AG09309 (cell line): ENCODE measurements around the gene BACE1-AS.

ENCODE experiments used
- DNase-seq: peaks from one replicate; pipeline ENCODE4 v3.0.0-alpha.2; 2010; ENCODE audit warnings: low read depth
- H3K4me3 ChIP-seq: 2 replicates; pipeline ENCODE4 v1.5.1; 2011; ENCODE audit warnings: mild to moderate bottlenecking, low read depth, low read length, moderate library complexity; ENCODE audit not compliant: control insufficient read depth
- TF ChIP-seq, protein P1 (sequence below): IDR thresholded peaks from 2 replicates; pipeline ENCODE4 v1.5.1; 2011; ENCODE audit warnings: mild to moderate bottlenecking, low read depth, low read length, inconsistent platforms; ENCODE audit not compliant: insufficient read depth, control insufficient read depth; ENCODE audit errors: missing control alignments

BACE1-AS gene

DNA sequence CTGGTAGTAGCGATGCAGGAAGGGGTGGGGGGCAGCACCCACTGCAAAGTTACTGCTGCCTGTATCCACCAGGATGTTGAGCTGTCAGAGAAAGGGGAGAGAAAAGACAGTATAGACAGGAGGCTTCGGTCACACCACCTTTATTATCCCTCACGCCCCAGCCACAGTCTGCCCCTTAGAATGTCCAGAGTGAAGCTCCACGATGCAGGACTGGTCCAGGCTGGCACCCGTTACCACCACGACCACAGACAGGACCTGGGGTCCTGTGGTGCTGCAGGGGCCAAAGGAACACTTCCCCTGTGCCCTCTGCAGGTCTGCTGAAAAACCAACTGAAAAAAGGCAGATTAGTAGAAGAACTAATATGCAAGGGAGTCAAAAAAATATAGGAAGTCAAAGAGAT, 5.7 kb downstream of the BACE1-AS start:
- no peak for DNase-seq
- no peak overlapping the region for H3K4me3 ChIP-seq
- TF ChIP-seq, protein P1, sequence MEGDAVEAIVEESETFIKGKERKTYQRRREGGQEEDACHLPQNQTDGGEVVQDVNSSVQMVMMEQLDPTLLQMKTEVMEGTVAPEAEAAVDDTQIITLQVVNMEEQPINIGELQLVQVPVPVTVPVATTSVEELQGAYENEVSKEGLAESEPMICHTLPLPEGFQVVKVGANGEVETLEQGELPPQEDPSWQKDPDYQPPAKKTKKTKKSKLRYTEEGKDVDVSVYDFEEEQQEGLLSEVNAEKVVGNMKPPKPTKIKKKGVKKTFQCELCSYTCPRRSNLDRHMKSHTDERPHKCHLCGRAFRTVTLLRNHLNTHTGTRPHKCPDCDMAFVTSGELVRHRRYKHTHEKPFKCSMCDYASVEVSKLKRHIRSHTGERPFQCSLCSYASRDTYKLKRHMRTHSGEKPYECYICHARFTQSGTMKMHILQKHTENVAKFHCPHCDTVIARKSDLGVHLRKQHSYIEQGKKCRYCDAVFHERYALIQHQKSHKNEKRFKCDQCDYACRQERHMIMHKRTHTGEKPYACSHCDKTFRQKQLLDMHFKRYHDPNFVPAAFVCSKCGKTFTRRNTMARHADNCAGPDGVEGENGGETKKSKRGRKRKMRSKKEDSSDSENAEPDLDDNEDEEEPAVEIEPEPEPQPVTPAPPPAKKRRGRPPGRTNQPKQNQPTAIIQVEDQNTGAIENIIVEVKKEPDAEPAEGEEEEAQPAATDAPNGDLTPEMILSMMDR: no peak

DNA sequence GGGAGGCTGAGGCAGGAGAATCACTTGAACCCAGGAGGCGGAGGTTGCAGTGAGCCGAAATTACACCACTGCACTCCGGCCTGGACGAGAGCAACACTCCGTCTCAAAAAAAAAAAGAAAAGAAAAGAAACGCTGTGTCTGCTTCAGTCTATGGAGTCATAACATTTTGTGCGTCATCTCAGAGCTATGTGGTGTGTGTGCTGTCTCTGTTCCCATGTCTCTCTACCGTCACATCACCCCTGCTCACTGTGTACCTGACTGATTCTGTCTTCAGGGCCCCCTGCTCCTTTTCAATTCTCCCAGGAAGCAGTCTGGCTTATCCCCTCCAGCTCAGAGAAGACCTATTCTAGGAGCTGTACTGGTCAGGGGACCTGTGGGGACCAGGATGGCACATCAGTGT, 7.0 kb downstream of the BACE1-AS start:
- no peak overlapping the region for H3K4me3 ChIP-seq
- TF ChIP-seq, protein P1: no peak
- no peak for DNase-seq

DNA sequence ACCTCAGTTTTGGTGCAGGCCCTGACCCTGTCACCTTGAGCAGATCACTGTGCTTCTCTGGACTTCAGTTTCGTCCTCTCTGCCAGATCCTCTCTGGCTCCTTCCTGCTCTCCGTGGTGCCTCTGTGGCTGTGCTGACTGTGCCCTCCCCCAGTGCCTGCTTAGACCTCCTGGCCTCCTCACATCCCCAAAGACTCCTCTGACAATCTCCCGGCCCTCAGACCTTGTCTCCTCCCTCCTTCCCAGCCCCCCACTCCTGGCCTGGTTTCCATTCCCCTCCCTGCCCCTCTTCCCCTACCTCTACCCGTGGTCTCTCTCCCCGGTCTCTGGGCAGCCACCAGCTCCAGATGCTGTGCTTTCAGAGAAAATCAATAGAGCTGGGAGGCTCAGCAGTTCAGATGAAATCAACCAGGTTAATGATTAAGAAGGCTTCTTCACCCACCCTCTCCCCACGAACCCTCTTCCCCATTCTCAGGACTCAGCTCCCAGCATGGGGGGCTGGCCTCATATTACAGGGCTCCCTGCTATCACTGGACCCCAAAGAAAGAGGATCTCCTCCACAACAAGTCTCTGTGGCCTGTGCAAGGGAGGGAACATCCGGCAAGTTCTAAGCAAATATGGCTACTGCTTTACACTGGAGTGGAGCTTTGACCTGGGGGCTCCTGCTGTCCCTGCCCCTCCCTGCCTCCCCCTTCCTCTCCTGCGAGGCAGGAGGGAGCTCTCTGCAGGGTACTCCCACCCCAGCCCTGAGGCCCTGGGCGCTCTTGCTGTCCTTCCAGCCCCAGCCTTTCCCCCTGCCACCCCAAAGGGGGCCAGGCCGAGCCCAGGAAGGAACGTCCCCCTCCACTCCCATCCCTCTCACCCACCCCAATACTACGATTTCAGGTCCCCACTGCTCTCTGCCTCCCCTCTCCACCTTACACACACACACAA, 8.5 kb downstream of the BACE1-AS start:
- no peak for DNase-seq
- no peak overlapping the region for H3K4me3 ChIP-seq
- TF ChIP-seq, protein P1: no peak

DNA sequence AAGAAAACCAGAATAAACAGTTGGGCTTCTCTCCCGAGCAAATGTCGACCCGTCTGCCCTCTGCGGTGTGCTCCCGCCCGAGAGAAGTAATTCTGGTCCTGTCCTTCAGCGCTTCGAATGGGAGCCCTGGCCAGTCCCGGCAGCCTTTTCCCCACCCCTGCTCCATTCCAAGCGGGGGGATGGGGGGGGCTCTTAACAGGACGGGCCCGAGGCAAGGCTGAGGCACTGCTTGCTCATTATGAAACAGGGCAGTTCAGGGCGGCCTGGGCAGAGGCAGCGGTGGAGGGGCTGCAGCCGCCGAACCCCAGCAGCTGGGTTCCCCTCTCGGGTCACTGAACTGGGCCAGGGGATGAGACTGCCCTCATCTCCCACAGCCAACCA, 9.1 kb downstream of the BACE1-AS start:
- no peak overlapping the region for H3K4me3 ChIP-seq
- TF ChIP-seq, protein P1: no peak
- no peak for DNase-seq

DNA sequence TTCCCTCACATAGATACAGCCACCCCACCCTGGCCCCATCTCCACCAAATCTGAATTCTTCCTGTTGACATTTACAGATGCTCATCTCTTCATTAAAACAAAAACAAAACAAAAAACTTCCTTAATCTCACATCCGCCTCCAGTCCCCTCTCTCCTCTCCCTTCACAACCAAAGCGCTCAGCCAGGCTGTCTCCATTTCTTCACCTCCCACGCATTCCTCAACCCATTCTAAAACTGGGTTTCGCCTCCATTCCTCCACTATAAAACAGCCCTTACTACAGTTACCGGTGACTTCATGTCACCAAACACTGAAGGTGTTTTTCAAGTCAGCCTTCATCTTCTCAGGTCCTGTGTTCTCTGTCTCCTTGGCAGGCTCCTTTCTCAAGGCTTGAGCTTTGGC, 9.6 kb downstream of the BACE1-AS start:
- no peak overlapping the region for H3K4me3 ChIP-seq
- TF ChIP-seq, protein P1: no peak
- DNase-seq: no peak

DNA sequence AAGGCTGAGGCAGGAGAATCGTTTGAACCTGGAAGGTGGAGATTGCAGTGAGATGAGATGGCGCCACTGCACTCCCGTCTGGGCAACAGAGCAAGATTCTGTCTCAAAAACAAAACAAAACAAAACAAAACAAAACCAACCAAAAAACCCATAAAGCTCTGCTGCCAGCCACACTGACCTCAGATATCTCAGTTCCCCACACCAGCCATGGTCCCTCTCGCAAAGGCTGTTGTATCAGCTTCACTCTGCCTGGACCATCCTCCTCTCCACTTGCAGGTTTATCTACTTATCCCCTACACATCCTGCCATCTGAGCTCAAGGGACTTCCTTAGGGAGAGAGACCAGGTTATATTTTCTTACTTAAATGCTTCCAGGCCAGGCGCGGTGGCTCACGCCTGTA, 11.1 kb downstream of the BACE1-AS start:
- DNase-seq: no peak
- TF ChIP-seq, protein P1: no peak
- no peak overlapping the region for H3K4me3 ChIP-seq
